GM12891 (cell line): ENCODE results near the gene ADGRB2.

Experiments used
- DNase-seq: peaks from one replicate; pipeline ENCODE4 v3.0.0; 2011; ENCODE audit warnings: low spot score; ENCODE audit not compliant: insufficient read length
- FAIRE-seq: peaks from 2 replicates; lab custom pipeline; 2011; peaks lifted over from hg19 to GRCh38; lab: Jason Lieb, UNC
- PAX5 ChIP-seq: IDR thresholded peaks from 2 replicates; pipeline ENCODE4 v1.6.1; 2011; ENCODE audit warnings: low read length, moderate library complexity, mild to moderate bottlenecking; ENCODE audit not compliant: insufficient read depth, severe bottlenecking
- POLR2A ChIP-seq: IDR thresholded peaks from 2 replicates; pipeline ENCODE4 v1.6.1; 2011; ENCODE audit warnings: low read depth, low read length, control low read depth
- POLR2AphosphoS5 ChIP-seq: IDR thresholded peaks from 2 replicates; pipeline ENCODE4 v1.6.1; 2011; ENCODE audit warnings: low read depth, low read length, control low read depth
- POU2F2 ChIP-seq: IDR thresholded peaks from 2 replicates; pipeline ENCODE4 v1.6.1; 2011; ENCODE audit warnings: low read depth, mild to moderate bottlenecking, control low read depth, low read length, moderate library complexity
- SPI1 ChIP-seq: IDR thresholded peaks from 2 replicates; pipeline ENCODE4 v1.6.1; 2011; ENCODE audit warnings: low read depth, low read length, control low read depth
- TAF1 ChIP-seq: IDR thresholded peaks from 2 replicates; pipeline ENCODE4 v1.6.1; 2011; ENCODE audit warnings: low read depth, low read length, control low read depth

The ADGRB2 gene

DNA sequence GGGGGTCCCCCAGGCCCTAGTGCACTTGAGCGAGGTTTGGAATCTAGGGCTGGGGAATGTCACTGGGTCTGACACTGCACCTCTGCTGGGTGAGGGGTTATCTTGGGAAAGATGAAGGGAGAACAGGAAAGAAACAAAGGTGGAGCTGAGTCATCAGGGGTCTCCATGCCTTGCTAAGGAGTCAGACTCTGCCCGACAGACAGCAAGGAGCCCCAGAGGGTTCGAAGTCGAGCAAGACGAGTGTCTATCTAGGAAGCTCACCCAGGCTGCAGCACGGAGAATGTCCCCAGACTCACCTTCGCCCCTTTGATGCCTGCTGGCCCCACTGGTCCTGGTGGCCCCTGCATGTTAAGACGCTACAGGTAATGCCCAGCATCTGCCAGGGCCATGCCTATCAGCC lies 78.3 kb downstream of the ADGRB2 start:
- TF ChIP-seq SPI1, result no peak
- DNase-seq (no peak), FAIRE-seq (no peak)

DNA sequence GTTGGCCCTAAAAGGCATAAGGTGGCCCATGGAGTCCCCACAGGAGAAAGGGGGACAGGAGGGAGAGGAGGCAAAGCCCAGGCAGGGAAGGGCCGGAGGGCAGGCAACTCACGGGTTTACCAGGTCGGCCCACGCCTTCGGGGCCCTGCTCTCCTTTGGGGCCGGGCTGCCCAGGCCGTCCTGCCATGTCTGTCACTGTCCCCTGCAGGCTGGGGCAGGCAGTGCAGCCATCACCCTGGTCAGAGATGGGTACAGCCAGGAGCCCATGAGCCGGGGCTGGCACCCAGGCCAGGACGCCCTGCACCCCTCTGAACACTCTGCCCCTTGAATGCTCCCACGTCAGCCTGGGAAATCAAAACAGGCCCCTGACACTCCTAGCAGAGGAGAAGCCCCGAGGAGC lies 80.1 kb downstream of the ADGRB2 start:
- FAIRE-seq (no peak), DNase-seq (no peak)
- no peak for TF ChIP-seq SPI1
- TF ChIP-seq POU2F2, result no peak
- no peak for TF ChIP-seq POLR2AphosphoS5
- no peak for TF ChIP-seq POLR2A
- no peak for TF ChIP-seq PAX5
- TF ChIP-seq TAF1, result no peak

DNA sequence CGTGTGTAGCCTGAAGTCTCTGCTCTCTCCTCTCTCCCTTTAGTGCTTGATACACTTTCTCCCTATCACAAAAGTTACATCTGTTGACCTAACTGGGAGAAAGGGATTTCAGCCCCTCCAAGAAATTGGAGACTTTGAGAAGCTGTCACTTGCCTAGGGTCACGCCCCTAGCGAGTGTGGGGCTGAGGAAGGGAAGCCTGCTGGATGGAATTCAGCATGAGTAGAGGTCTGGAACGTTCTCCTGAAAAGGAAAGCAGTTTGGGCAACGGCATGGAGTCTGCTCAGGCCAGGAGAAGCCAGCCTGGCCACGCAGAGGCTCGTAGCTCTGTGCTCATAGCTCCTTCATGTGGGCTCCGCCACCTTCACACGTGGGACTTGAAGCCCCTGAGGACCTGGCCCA lies 82.7 kb downstream of the ADGRB2 start:
- DNase-seq (no peak), FAIRE-seq (no peak)
- TF ChIP-seq TAF1, result no peak
- no peak for TF ChIP-seq POLR2AphosphoS5
- no peak for TF ChIP-seq POU2F2
- no peak for TF ChIP-seq POLR2A
- TF ChIP-seq SPI1, result no peak
- TF ChIP-seq PAX5, result no peak

DNA sequence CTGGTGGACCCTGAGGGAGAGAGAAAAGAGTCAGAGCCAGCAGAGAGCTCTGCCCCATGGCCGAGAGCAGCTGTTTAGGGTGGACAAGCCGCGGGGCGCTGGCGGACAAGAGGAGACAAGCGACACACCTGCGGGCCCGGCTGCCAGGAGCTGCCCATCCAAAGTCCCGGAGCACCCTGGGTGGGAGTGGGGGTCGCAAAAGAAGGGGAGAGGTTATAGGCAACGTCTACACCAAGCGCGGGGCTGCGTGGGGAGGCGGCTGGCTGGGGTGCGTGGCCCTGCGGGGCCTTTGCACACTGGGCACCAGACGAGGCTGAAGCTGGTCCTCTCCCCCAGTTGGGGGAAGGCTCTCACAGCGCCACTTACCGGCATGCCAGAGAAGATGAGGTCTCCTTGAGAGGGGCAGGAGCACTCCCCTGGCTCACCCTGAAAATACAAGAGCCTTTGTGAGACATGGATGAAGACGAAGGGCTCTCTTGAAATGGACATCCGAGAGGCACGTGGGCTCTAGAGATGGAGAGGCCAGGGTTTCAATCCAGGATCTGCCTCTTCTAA lies 84.4 kb downstream of the ADGRB2 start:
- no peak for FAIRE-seq
- TF ChIP-seq SPI1 (no peak), PAX5 (no peak), TAF1 (no peak), POLR2AphosphoS5 (no peak), POU2F2 (no peak), POLR2A (no peak)
- DNase-seq, result no peak

DNA sequence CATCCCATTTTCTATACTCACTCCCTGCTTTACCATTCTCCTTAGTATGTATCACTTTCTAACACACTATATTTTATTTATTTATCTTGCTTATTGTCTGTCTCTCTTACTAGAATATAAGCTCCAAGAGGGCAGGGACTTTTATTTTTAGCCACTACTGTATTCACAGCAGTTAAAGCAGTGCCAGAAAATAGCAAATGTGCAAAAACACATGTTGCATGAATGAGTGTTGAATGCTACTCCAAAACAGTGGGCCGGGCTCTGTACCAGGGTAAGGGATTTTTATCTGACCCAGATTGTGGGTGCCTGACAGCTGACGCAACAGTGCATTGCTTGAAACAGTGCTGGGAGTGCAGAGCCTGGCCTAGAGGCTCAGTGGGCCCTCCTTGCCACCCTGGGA lies 85.0 kb downstream of the ADGRB2 start:
- DNase-seq (no peak), FAIRE-seq (no peak)
- no peak for TF ChIP-seq PAX5
- TF ChIP-seq POLR2AphosphoS5, result no peak
- TF ChIP-seq TAF1, result no peak
- TF ChIP-seq SPI1, result no peak
- no peak for TF ChIP-seq POU2F2
- TF ChIP-seq POLR2A, result no peak

DNA sequence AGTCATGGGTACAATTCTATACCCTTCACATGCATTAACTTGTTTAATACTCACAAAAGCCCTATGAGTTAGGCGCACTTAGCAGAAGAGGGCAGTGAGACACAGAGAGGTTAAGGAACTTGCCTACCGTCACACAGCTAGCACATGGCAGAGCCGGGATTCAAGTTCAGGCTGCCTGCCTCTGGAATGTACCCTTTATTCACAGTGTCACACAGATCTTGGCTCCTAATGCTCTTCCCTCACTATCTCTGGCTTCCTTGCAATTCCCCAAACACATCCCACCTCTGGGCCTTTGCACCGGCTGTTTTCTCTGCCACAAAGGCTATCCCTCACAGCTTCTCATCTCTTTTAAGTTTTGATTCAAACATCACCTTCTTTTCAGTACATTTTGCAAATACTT lies 85.5 kb downstream of the ADGRB2 start:
- TF ChIP-seq TAF1 (no peak), SPI1 (no peak), POLR2AphosphoS5 (no peak), POLR2A (no peak), PAX5 (no peak), POU2F2 (no peak)
- DNase-seq (no peak), FAIRE-seq (no peak)

DNA sequence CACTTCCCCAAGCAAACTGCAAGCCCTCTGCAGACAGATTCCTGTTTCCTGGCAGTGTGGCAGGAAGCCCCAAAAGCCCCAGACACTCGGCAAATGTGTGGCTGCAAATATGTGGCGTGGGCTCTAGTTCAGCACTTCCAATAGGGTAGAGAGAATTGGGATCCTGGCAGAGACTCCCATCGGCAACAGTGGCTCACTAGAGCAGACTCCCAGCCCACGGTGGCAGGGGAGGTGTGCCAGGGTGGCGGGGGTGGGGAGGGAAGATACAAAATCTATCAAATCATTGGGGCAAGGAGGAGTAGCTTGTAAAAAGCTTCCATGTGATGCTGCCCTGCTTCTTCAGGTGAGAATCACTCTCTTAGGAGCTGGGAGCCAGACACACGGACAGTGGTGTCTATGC lies 86.2 kb downstream of the ADGRB2 start:
- TF ChIP-seq SPI1 (no peak), PAX5 (no peak), POLR2A (no peak), TAF1 (no peak), POU2F2 (no peak), POLR2AphosphoS5 (no peak)
- FAIRE-seq (no peak), DNase-seq (no peak)

DNA sequence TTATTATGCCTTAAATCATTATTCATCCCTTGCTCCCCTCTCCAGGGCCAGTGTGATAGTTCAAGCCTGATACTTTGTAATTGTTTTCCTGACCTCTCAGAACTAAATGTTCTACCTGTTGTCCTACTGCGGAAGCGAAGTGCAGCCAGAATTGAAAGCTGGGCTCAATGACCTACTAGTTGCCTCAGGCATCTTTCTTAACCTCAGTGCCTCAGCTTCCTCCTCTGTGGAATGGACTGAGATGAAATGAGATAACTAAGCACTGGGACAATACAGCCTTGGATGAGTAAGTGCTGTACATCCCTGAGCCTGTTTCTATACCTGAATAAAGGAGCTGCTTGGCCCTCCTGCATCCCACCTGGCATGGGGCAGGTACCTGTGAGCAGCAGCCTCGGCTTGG lies 86.7 kb downstream of the ADGRB2 start:
- FAIRE-seq (no peak), DNase-seq (no peak)
- no peak for TF ChIP-seq TAF1
- TF ChIP-seq POLR2AphosphoS5, result no peak
- no peak for TF ChIP-seq POU2F2
- no peak for TF ChIP-seq PAX5
- no peak for TF ChIP-seq POLR2A
- no peak for TF ChIP-seq SPI1
